Measurements from ENCODE around the gene PSIP1.

PSIP1 gene

DNA sequence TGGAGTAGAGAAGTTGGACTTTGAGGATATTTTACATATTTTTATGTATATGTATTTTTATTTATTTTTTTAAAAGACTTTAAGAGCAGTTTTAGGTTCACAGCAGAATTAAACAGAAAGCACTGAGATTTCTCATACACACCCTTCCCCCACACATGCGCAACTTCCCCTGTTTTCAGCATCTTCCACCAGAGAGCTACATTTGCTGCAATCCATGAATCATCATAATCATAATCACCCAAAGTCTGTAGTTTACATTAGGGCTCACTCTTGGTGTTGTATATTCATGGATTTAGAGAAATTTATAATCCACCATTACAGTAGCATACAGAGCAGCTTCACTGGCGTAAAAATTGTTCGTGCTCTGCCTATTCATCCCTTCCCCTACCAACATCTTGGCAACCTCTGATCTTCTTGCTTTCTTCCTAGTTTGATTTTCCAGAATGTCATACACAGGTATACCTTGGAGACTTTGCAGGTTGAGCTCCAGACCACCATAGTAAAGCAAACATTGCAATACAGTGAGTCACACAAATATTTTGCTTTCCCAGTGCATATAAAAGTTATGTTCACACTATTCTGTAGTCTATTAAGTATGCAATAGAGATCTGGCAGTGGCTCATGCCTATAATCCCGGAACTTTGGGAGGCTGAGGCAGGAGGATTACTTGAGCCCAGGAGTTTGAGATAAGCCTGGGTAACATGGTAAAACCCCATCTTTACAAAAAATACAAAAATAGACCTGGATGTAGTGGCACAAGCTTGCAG is 32.5 kb upstream of the PSIP1 start:
- H3K4me2 ChIP-seq (ENCODE audit: low read length) = no peak overlapping the region
- H3K27ac ChIP-seq = no peak overlapping the region
- no peaks in the 10 kb centered on the region for H3K27me3 ChIP-seq (ENCODE audit: control insufficient read depth, insufficient read depth, low read length)
- H3K9ac ChIP-seq = no peak overlapping the region
- H2AFZ ChIP-seq = no peak overlapping the region
- H3K36me3 ChIP-seq (ENCODE audit: control insufficient read depth, insufficient read depth, low read length) = no peaks in the 10 kb centered on the region
- TF ChIP-seq, protein P1, sequence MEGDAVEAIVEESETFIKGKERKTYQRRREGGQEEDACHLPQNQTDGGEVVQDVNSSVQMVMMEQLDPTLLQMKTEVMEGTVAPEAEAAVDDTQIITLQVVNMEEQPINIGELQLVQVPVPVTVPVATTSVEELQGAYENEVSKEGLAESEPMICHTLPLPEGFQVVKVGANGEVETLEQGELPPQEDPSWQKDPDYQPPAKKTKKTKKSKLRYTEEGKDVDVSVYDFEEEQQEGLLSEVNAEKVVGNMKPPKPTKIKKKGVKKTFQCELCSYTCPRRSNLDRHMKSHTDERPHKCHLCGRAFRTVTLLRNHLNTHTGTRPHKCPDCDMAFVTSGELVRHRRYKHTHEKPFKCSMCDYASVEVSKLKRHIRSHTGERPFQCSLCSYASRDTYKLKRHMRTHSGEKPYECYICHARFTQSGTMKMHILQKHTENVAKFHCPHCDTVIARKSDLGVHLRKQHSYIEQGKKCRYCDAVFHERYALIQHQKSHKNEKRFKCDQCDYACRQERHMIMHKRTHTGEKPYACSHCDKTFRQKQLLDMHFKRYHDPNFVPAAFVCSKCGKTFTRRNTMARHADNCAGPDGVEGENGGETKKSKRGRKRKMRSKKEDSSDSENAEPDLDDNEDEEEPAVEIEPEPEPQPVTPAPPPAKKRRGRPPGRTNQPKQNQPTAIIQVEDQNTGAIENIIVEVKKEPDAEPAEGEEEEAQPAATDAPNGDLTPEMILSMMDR (IDR thresholded peaks at IDR 0.05) = no peak
- no peaks in the 10 kb centered on the region for H3K4me1 ChIP-seq
- H3K4me3 ChIP-seq (ENCODE audit: low read depth, low read length) = no peak overlapping the region
- no peaks in the 10 kb centered on the region for H3K79me2 ChIP-seq
- H3K9me3 ChIP-seq (ENCODE audit: control insufficient read depth, low read length) = no peaks in the 10 kb centered on the region

DNA sequence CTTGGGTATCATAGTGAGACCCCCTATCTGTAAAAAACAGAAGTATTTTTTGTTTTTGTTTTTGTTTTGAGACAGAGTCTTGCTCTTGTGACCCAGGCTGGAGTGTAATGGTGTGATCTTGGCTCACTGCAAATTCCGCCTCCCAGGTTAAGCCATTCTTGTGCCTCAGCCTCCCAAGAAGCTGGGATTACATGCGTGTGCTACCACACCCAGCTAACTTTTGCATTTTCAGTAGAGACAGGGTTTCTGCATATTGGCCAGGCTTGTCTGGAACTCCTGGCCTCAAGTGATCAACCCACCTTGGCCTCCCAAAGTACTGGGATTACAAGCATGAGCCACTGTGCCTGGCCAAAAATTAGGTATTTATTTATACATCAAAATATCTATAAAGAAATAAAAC is 31.9 kb upstream of the PSIP1 start:
- no peaks in the 10 kb centered on the region for H3K79me2 ChIP-seq
- no peak overlapping the region for H3K9ac ChIP-seq
- no peak overlapping the region for H3K27ac ChIP-seq
- H3K4me1 ChIP-seq = no peaks in the 10 kb centered on the region
- no peak overlapping the region for H2AFZ ChIP-seq
- no peak overlapping the region for H3K4me3 ChIP-seq (ENCODE audit: low read depth, low read length)
- H3K36me3 ChIP-seq (ENCODE audit: control insufficient read depth, insufficient read depth, low read length) = no peaks in the 10 kb centered on the region
- no peaks in the 10 kb centered on the region for H3K27me3 ChIP-seq (ENCODE audit: control insufficient read depth, insufficient read depth, low read length)
- H3K4me2 ChIP-seq (ENCODE audit: low read length) = no peak overlapping the region
- TF ChIP-seq, protein P1 (IDR thresholded peaks at IDR 0.05) = no peak
- no peaks in the 10 kb centered on the region for H3K9me3 ChIP-seq (ENCODE audit: control insufficient read depth, low read length)

DNA sequence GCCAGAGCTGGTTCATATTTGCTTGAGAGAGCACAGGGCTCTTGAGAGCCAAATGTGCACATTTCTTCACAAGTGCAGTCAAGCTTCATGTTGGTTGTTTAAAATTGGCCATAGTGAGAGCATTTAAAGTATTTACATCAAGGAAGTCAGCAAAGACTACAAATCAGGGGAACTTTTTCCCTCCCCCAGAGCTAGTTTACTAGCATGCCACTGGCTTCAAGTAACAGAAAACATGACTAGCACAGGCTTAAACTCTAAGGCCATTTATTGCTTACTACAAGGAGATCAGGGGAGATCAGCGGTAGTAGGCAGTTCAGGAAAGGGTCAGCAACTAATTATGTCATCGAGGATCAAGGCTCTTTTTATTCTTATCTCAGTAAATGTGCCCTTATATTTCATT is 31.1 kb upstream of the PSIP1 start:
- Histone ChIP-seq H3K27me3 (ENCODE audit: control insufficient read depth, insufficient read depth, low read length) (no peaks in the 10 kb centered on the region), H3K4me3 (ENCODE audit: low read depth, low read length) (no peak overlapping the region), H3K27ac (no peak overlapping the region), H3K9me3 (ENCODE audit: control insufficient read depth, low read length) (no peaks in the 10 kb centered on the region), H3K9ac (no peak overlapping the region), H3K79me2 (no peaks in the 10 kb centered on the region), H2AFZ (no peak overlapping the region), H3K36me3 (ENCODE audit: control insufficient read depth, insufficient read depth, low read length) (no peaks in the 10 kb centered on the region), H3K4me1 (no peaks in the 10 kb centered on the region), H3K4me2 (ENCODE audit: low read length) (no peak overlapping the region)
- TF ChIP-seq, protein P1 (IDR thresholded peaks at IDR 0.05) = no peak

DNA sequence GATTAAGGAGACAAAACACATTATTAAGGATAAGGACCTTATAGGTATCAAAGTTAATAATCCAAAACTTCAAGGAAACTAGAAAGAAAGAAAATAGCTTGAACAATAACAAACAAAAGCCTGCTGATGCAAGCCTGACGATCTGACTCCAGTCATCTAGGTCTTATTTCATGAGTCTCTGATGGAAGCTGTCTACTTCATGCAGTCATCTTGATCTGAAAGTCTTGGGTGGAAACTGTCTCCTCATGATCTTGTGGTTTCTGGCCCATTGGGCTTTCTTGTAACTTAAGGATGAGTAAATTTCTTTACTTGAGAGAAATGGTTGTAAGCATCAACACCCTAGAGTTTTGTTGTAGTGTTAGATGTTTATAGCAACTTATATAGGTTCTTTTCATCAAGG is 20.6 kb upstream of the PSIP1 start:
- Histone ChIP-seq H3K79me2 (no peaks in the 10 kb centered on the region), H3K4me1 (no peaks in the 10 kb centered on the region), H3K27me3 (ENCODE audit: control insufficient read depth, insufficient read depth, low read length) (no peaks in the 10 kb centered on the region), H3K36me3 (ENCODE audit: control insufficient read depth, insufficient read depth, low read length) (no peaks in the 10 kb centered on the region), H3K9me3 (ENCODE audit: control insufficient read depth, low read length) (no peaks in the 10 kb centered on the region), H2AFZ (no peak overlapping the region), H3K9ac (no peak overlapping the region), H3K4me3 (ENCODE audit: low read depth, low read length) (no peak overlapping the region), H3K27ac (no peak overlapping the region), H3K4me2 (ENCODE audit: low read length) (no peak overlapping the region)
- TF ChIP-seq, protein P1 (IDR thresholded peaks at IDR 0.05) = no peak
